Gastroesophageal sphincter (tissue), 4 donors: ENCODE measurements around the gene UNC13B. TPM values are rescaled to one million over a fixed set of nuclear protein-coding genes. Genes with fewer than 3 reads are reported as not detected.

Experiments used
- ATAC-seq: fragments of 150-250 bp; one replicate; pipeline ENCODE4 v1.9.1; 2016; ENCODE audit warnings: mild to moderate bottlenecking, moderate library complexity
- H3K27ac ChIP-seq, 4 donors: fragments of 200-600 bp; sonication (generic) in 3 of 4; 1 replicate in 3 of 4; 2 replicates in 1 of 4; pipeline ENCODE4 v1.5.1; 2016 to 2019
- H3K27me3 ChIP-seq: fragments of 200-600 bp; sonication (generic); one replicate; pipeline ENCODE4 v1.5.1; 2019
- H3K36me3 ChIP-seq, 2 donors: fragments of 200-600 bp; sonication (generic); one replicate each; pipeline ENCODE4 v1.5.1; 2019; ENCODE audit warnings: control low read depth in 1 of 2
- H3K4me1 ChIP-seq, 3 donors: fragments of 200-600 bp; sonication (generic); 1 replicate in 2 of 3; 2 replicates in 1 of 3; pipeline ENCODE4 v1.5.1; 2016 to 2019; ENCODE audit warnings: control low read depth in 2 of 3
- H3K4me3 ChIP-seq, 2 donors: fragments of 200-600 bp; sonication (generic); one replicate each; pipeline ENCODE4 v1.5.1; 2019; ENCODE audit warnings: mild to moderate bottlenecking in 1 of 2, moderate library complexity in 1 of 2
- H3K9me3 ChIP-seq, 3 donors: fragments of 200-600 bp; sonication (generic); one replicate each; pipeline ENCODE4 v1.5.1; 2017 to 2019; ENCODE audit warnings: control low read depth in 2 of 3
- EP300 ChIP-seq: sonication (generic); formaldehyde crosslinking; IDR thresholded peaks from one replicate; pipeline ENCODE4 v1.6.1; 2017; ENCODE audit warnings: antibody characterized with exemption, mild to moderate bottlenecking
- POLR2A ChIP-seq, 2 donors: fragments of 450-650 bp; IDR thresholded peaks; one replicate each; pipeline ENCODE4 v1.6.1; 2017; ENCODE audit warnings: antibody characterized with exemption in 2 of 2, mild to moderate bottlenecking in 2 of 2, moderate library complexity in 1 of 2
- POLR2AphosphoS5 ChIP-seq: sonication (generic); formaldehyde crosslinking; IDR thresholded peaks from one replicate; pipeline ENCODE4 v1.6.1; 2017; ENCODE audit warnings: antibody characterized with exemption
- WGBS, 2 donors: methylation state at CpG; one replicate each; pipeline ENCODE4 v1.1.5; 2018; ENCODE audit warnings: low coverage in 1 of 2; 5-methylcytosine and 5-hydroxymethylcytosine counted together
- total RNA-seq, 4 donors: library from RNA; depleted of rRNA; stranded (reverse); fragments of >200 nt; gene quantifications; one replicate each; pipeline ENCODE4 v1.1.0, GENCODE V29; 2016
- TF ChIP-seq, protein P1 (sequence below), 4 experiments: fragments of 200-600 bp in 2 of 4; fragments of 450-650 bp in 2 of 4; sonication (generic) in 1 of 4; IDR thresholded peaks; one replicate each; pipeline ENCODE4 v1.5.1; 2017 to 2019; ENCODE audit warnings: antibody characterized with exemption in 4 of 4, mild to moderate bottlenecking in 2 of 4, moderate library complexity in 2 of 4

UNC13B gene
- total RNA-seq, 4 donors from 2014 or later, result 21.3 to 35.3 (median 31.7) TPM

DNA sequence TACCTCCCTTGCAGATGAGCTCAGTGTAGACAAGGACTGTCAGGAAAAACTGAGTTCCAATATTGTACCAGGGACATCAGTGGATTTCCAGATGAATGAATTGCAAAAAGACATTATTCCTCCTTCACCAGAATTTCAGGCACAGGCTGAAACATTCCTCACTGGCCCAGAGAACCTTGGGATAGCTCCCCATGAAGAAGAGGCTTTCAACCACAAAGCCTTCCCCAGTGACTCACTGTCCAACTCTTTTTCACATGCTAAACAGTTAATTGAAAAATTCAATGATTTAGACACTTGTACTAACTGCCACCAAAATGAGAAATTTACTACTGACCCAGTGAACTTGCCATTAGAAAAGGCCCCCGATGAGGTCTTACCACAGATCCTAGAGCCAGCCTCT is 144.5 kb downstream of the UNC13B start:
- TF ChIP-seq EP300 (no peak), POLR2AphosphoS5 (no peak), POLR2A (IDR thresholded peaks at IDR 0.05) (no peak)
- TF ChIP-seq, protein P1, sequence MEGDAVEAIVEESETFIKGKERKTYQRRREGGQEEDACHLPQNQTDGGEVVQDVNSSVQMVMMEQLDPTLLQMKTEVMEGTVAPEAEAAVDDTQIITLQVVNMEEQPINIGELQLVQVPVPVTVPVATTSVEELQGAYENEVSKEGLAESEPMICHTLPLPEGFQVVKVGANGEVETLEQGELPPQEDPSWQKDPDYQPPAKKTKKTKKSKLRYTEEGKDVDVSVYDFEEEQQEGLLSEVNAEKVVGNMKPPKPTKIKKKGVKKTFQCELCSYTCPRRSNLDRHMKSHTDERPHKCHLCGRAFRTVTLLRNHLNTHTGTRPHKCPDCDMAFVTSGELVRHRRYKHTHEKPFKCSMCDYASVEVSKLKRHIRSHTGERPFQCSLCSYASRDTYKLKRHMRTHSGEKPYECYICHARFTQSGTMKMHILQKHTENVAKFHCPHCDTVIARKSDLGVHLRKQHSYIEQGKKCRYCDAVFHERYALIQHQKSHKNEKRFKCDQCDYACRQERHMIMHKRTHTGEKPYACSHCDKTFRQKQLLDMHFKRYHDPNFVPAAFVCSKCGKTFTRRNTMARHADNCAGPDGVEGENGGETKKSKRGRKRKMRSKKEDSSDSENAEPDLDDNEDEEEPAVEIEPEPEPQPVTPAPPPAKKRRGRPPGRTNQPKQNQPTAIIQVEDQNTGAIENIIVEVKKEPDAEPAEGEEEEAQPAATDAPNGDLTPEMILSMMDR (IDR thresholded peaks at IDR 0.05), result no peak
- Histone ChIP-seq H3K27me3 (no peaks in the 10 kb centered on the region), H3K4me3 (no peak overlapping the region), H3K36me3 (peaks cover 3 to 12% of the 10 kb centered on the region in 2 donors), H3K9me3 (no peaks in the 10 kb centered on the region), H3K27ac (no peak overlapping the region), H3K4me1 (peaks cover 0 to 4% (median 0%) of the 10 kb centered on the region in 3 donors)
- 100% methylated on average over 1 of the region's 1 CpG for WGBS, 2 donors
- no peak for ATAC-seq

GRCh38 chr9:35308316-35308715 is 146.5 kb downstream of the UNC13B start:
- H3K9me3 ChIP-seq, result no peaks in the 10 kb centered on the region
- H3K4me1 ChIP-seq, result peaks cover 0 to 13% (median 0%) of the 10 kb centered on the region in 3 donors
- H3K27me3 ChIP-seq, result no peaks in the 10 kb centered on the region
- WGBS, 2 donors, result 69 to 72% methylated on average over 2 of the region's 2 CpGs
- H3K27ac ChIP-seq, result no peak overlapping the region
- no peak for ATAC-seq
- peaks cover 0 to 12% of the 10 kb centered on the region in 2 donors for H3K36me3 ChIP-seq
- H3K4me3 ChIP-seq, result no peak overlapping the region
- TF ChIP-seq POLR2A (IDR thresholded peaks at IDR 0.05) (no peak), EP300 (no peak), POLR2AphosphoS5 (no peak)
- TF ChIP-seq, protein P1 (IDR thresholded peaks at IDR 0.05), result no peak

DNA sequence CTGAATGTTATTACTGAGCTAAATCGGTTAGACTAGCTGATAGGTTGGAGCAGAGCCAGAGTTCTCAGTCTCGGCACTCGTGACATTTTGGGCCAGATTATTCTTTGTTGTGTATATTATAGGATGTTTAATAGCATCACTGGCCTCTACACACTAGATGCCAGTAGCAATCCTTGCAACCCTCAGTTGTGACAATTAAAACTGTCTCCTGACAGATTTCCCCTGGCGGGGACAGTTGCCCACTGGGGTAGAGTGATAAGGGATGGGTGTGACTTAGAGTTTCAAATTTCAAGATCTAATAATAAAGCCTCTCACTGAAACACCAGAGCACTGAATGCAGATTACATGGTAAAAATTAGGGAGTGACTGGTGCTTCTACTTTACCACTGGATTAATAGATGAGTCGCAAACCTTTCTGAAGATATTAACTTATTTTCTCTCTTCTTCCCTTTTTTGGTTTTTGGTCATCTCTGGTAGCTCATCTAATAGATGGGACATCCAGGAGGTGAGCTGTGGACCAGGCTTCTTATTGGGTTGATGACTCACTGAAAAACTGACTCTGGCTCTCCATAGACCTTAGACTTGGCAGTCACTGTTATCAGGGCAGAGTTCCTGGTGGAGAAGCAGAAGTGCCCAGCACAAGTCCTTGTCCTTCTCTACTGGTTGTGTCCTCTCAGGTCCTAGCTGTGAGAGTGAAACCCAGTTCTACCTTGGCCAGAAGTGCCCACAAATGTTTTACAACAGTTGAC is 150.3 kb downstream of the UNC13B start:
- Histone ChIP-seq H3K9me3 (no peaks in the 10 kb centered on the region), H3K27me3 (no peaks in the 10 kb centered on the region), H3K4me1 (peaks cover 0 to 25% (median 0%) of the 10 kb centered on the region in 3 donors), H3K27ac (no peak overlapping the region), H3K4me3 (no peak overlapping the region), H3K36me3 (peaks cover 0 to 30% of the 10 kb centered on the region in 2 donors)
- TF ChIP-seq POLR2AphosphoS5 (no peak), EP300 (no peak), POLR2A (IDR thresholded peaks at IDR 0.05) (no peak)
- TF ChIP-seq, protein P1 (IDR thresholded peaks at IDR 0.05), result no peak
- ATAC-seq, result no peak
- 45 to 54% methylated on average over 5 of the region's 5 CpGs for WGBS, 2 donors

DNA sequence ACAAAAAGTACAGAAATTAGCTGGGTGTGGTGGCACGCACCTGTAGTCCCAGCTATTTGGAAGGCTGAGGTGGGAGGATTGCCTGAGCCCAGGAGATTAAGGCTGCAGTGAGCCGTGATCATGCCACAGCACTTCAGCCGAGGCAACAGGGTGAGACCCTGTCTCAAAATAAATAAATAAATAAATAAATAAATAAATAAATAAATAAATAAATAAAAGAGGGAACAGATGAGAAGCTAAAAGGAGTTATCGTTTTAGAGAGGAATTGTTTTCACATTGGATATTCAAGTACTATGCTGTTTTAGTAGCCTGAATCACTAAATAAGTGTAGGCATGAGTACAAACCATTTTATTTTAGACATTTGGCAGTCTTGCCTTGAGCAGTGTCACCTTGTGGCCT is 151.7 kb downstream of the UNC13B start:
- no peak overlapping the region for H3K27ac ChIP-seq

More for the DNA sequence above, 151.7 kb downstream of the UNC13B start:
- no peak overlapping the region for H3K4me3 ChIP-seq
- peaks cover 0 to 25% (median 0%) of the 10 kb centered on the region in 3 donors for H3K4me1 ChIP-seq
- H3K36me3 ChIP-seq, result peaks cover 0 to 30% of the 10 kb centered on the region in 2 donors
- no peak for ATAC-seq
- H3K27me3 ChIP-seq, result no peaks in the 10 kb centered on the region
- WGBS, 2 donors, result 88 to 93% methylated on average over 4 of the region's 4 CpGs
- no peaks in the 10 kb centered on the region for H3K9me3 ChIP-seq
- TF ChIP-seq, protein P1 (IDR thresholded peaks at IDR 0.05), result no peak
- TF ChIP-seq EP300 (no peak), POLR2A (IDR thresholded peaks at IDR 0.05) (no peak)
